HG03460 (cell line): ENCODE measurements around the gene CCNI.
"Not testable (repeated sequence)": the region's sequence is repeated elsewhere in the genome, so short reads cannot be mapped to it uniquely, and the experiment has no call there.

Source experiments
- ATAC-seq: cut with Tn5 transposase; IDR thresholded peaks from one replicate; pipeline ENCODE4 v1.9.1; 2021; ENCODE audit not compliant: unreplicated experiment

CCNI gene

DNA sequence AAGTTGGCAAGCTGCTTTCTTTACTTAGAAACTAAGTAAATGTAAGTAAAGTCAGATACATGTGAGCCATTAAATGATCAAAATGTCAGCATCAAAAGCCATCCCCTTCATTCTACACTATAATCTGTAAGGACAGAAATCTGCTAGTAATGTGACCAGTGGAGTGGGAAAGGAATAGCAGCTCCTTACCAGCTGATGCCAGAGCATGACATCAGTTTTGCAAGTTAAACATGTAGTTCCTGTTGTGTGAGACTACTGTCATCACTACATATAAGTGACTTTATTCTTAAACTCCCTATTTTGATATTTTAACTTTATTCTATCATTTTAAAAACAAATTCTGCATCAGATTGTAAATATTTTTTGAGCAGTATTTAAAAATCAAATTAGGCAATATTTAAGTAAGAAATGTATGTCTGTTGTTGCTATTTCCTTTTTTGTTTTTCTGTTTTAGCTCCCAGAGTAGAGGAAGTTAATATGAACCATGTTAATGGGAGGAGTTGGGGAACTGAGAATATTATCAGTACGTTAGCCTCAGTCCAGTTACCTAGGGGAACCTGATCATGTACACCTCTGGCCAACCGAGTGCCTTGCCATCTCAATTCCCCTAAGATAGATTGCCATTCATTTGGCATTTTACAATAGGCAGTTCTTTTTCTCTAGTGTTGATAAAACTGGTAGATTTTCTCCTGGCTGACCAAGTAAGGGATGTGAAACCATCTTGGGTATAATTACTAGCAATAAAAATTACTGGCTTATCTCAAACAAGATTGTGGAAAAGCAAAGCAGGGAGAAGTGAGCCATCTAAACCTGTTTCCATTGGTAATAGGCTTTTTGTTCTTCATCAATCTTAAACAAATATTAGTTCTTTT lies 34.7 kb downstream of the CCNI start:
- no peak for ATAC-seq

DNA sequence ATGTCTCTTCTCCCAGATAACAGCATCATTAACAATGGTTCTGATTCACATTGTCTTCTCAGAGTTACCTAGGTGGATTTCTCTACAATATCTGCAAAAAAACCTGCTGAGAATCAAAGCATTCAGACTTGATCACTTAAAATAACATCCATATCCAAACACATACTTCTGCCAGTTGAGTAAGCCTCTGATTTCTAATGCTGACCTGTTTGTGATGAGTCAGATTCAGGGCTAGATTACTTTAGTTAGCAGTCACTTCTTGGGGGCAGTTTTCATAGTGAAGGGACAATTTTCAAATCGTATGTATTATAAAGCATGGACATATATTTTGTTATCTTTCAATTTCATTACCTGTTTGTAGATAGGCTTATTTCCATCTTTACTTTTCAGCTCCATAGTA lies 35.5 kb downstream of the CCNI start:
- no peak for ATAC-seq

DNA sequence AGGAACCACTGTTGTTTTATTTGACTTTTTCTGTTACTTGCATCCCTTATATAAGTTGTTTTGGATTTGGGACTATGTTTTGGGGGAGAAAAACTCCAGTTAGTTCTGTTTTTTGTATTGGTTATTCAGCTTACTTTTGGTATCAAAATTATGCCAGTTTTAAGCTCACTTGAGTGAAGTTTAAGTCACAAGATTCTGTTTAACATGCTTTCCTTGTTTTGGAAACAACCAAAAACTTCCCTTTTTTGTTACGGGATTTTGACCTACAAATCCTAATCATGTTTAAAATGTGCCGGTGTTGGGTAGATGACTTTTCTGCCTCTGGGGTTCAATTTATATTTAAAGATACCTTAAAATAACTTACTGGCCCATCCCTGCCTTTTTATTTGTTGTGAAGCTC lies 36.0 kb downstream of the CCNI start:
- no peak for ATAC-seq

DNA sequence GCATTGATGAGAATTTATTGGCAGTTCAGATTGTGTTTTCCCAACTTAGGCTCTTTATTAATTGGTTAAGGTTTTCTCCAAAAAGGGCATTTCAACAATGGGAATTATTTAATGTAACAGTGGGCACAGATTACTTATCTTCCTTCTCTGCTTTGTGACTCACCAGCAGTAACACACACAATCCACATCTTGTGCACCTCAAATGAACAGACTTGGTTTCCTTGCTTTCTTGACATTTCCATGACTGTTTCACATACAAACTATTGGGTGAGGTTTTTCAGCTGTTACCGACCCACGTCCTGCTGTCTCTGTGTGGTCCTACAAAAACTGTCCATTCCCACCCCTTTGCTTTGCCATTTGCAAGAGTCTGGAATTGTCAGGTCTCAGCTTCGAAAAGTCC lies 38.1 kb downstream of the CCNI start:
- ATAC-seq: no peak

DNA sequence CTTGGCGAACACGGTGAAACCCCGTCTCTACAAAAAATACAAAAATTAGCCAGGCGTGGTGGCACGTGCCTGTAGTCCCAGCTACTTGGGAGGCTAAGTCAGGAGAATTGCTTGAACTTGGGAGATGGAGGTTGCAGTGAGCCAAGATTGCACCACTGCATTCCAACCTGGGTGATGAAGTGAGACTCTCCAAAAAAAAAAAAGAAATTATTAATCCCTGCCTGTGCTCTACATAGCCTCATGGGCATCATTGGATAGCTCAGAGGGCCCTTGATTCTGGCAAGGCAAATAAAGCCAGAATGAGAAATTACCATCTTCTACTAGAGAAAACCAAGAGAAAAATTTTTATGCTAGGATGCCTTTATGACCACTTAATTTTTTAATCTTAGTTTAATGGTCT lies 38.6 kb downstream of the CCNI start:
- ATAC-seq: not testable (repeated sequence)

- no peak for ATAC-seq
Measured at GRCh38 chr4:77036206-77036605, 39.6 kb downstream of the CCNI start.

- no peak for ATAC-seq
Measured at GRCh38 chr4:77035153-77035552, 40.6 kb downstream of the CCNI start.

GRCh38 chr4:77031544-77031943 lies 44.2 kb downstream of the CCNI start:
- ATAC-seq: no peak

GRCh38 chr4:77029757-77030156 lies 46.0 kb downstream of the CCNI start:
- not testable (repeated sequence) for ATAC-seq

- ATAC-seq: no peak
Measured at GRCh38 chr4:77028246-77028645, 47.5 kb downstream of the CCNI start.

DNA sequence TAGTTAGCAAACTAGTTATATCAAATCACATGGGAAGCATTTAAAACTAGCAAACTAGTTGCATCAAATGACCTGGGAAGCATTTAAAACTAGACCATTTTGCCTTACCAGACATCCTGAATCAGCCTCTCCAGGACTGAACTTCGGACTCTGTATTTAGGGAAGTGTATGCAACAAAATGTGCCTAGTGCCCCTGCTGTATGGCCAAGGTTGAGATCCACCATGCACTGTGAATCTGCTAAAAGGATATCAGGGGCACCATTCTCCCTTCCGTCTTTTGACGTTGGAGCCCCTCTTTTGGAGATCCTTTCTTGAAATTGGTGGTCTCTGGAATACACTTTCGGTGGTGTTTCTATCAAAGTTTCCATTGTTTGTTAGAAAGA lies 49.5 kb downstream of the CCNI start:
- no peak for ATAC-seq

GRCh38 chr4:77025643-77026321 lies 50.0 kb downstream of the CCNI start:
- ATAC-seq: peak; percentile 82

- no peak for ATAC-seq
Measured at GRCh38 chr4:77023920-77024319, 51.9 kb downstream of the CCNI start.

- ATAC-seq: no peak
Measured at GRCh38 chr4:77022560-77023179, 53.1 kb downstream of the CCNI start.

GRCh38 chr4:77021614-77022089 lies 54.1 kb downstream of the CCNI start:
- ATAC-seq: no peak

GRCh38 chr4:77020017-77020416 lies 55.8 kb downstream of the CCNI start:
- no peak for ATAC-seq

- no peak for ATAC-seq
Measured at GRCh38 chr4:77015390-77015789, 60.4 kb downstream of the CCNI start.

DNA sequence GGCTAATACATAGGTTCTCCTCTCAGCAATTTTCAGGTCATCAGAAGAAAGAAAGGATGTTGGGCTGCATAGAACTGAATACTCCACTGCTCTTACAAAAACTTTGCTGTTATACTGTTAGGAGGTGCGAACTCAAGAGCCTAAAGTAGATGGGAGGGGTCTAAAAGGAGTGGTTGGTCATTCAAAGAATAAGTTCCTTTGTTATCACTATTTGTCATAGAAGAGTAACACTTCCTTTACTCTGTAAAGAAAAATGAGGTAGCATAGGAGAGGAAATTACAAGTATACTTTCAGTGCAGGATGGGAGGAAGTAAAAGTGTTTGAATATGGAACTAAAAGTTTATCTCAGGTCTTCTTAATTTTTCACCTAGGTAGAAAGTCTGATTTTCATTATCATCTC lies 61.5 kb downstream of the CCNI start:
- no peak for ATAC-seq

GRCh38 chr4:77012726-77013125 lies 63.1 kb downstream of the CCNI start:
- ATAC-seq: no peak

DNA sequence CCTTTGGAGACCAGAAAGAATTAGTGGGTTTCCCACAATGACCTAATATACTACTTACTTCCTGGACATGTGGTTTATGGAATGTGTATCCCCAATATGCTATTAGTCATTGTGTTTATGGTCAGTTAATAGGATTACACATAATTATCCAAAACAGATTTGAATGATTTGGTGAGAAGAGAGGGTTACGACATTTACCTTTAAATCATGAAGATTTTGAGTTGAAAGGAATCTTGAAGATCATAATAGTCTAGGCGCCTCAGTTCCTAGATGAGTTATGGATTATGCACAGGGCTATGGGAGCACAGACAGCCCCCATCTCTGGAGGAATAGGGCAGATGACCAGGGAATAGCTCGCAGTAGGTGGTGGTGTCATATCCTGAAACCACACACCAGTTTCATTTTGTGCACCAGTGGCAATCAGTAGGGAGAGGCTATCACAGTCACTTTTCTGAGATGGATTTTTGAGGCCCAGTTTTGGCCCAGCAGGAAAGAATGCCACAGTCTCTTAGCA lies 64.9 kb downstream of the CCNI start:
- no peak for ATAC-seq

- ATAC-seq: no peak
Measured at GRCh38 chr4:77009511-77010115, 66.2 kb downstream of the CCNI start.
